GM12875 (cell line): ENCODE data around the gene CDS2.

Experiments
- H3K4me3 ChIP-seq: one replicate; pipeline ENCODE4 v1.5.1; 2011; ENCODE audit warnings: low read depth, low read length, control low read depth
- CTCF ChIP-seq: IDR thresholded peaks from 2 replicates; pipeline ENCODE4 v1.5.1; 2011; ENCODE audit warnings: low read depth, mild to moderate bottlenecking, control low read depth, inconsistent platforms, low read length, moderate library complexity, borderline replicate concordance; ENCODE audit not compliant: insufficient read depth

The CDS2 gene

GRCh38 chr20:5171064-5171789, 44.4 kb downstream of the CDS2 start:
- TF ChIP-seq CTCF, result no peak

GRCh38 chr20:5171790-5172164, 45.0 kb downstream of the CDS2 start:
- no peak overlapping the region for H3K4me3 ChIP-seq
- TF ChIP-seq CTCF, result no peak

More at GRCh38 chr20:5171064-5171789, 44.4 kb downstream of the CDS2 start:
- H3K4me3 ChIP-seq, result no peak overlapping the region

- TF ChIP-seq CTCF, result no peak
- no peak overlapping the region for H3K4me3 ChIP-seq
Observed at GRCh38 chr20:5172167-5172601, 45.4 kb downstream of the CDS2 start.

GRCh38 chr20:5172903-5173463, 46.2 kb downstream of the CDS2 start:
- H3K4me3 ChIP-seq, result no peak overlapping the region
- no peak for TF ChIP-seq CTCF

- no peak overlapping the region for H3K4me3 ChIP-seq
- TF ChIP-seq CTCF, result no peak
Observed at GRCh38 chr20:5173751-5174150, 46.9 kb downstream of the CDS2 start.

GRCh38 chr20:5177071-5177470, 50.3 kb downstream of the CDS2 start:
- H3K4me3 ChIP-seq, result no peak overlapping the region
- no peak for TF ChIP-seq CTCF

GRCh38 chr20:5178046-5178445, 51.2 kb downstream of the CDS2 start:
- TF ChIP-seq CTCF, result no peak
- no peak overlapping the region for H3K4me3 ChIP-seq
